K562 (cell line): ENCODE measurements around the gene DHDDS. TPM values are rescaled to one million over a fixed set of nuclear protein-coding genes. Genes with fewer than 3 reads are reported as not detected.

Experiments used
- ARID3A ChIP-seq: IDR thresholded peaks from 2 replicates; pipeline ENCODE4 v1.6.1; 2012; ENCODE audit warnings: low read depth, low read length, improper control_type of control experiment, borderline replicate concordance
- ARID4B ChIP-seq: sonication (generic); formaldehyde crosslinking; IDR thresholded peaks from 2 replicates; pipeline ENCODE4 v1.8.0; 2022; ENCODE audit warnings: mild to moderate bottlenecking, missing genetic modification reagents
- BRF1 ChIP-seq: IDR thresholded peaks from 3 replicates; pipeline ENCODE4 v1.6.1; 2011; ENCODE audit warnings: borderline replicate concordance, mild to moderate bottlenecking; ENCODE audit not compliant: insufficient read length; ENCODE audit errors: extremely low read depth
- CTCFL ChIP-seq: IDR thresholded peaks from 2 replicates; pipeline ENCODE4 v1.6.1; 2011; ENCODE audit warnings: borderline replicate concordance, low read depth, mild to moderate bottlenecking, moderate library complexity, low read length; ENCODE audit not compliant: insufficient read depth, poor library complexity, severe bottlenecking
- KAT2B ChIP-seq: IDR thresholded peaks from one replicate; pipeline ENCODE4 v1.6.1; 2012; ENCODE audit warnings: low read depth, mild to moderate bottlenecking, control low read depth, inconsistent platforms, low read length, moderate library complexity
- MLX ChIP-seq, 2 experiments: fragments of 450-650 bp in 1 of 2; sonication (generic) in 1 of 2; formaldehyde crosslinking; conservative IDR thresholded peaks; 2 replicates each; pipeline versions ENCODE4 v1.4.0 to v1.8.1; 2020 to 2022; ENCODE audit warnings: mild to moderate bottlenecking in 1 of 2, missing genetic modification reagents in 1 of 2
- NFE2L1 ChIP-seq: fragments of 450-650 bp; IDR thresholded peaks from 2 replicates; pipeline ENCODE4 v1.6.1; 2016; ENCODE audit warnings: missing genetic modification characterization, low read depth, mild to moderate bottlenecking, missing compliant biosample characterization, moderate library complexity, borderline replicate concordance
- NFIX ChIP-seq: fragments of 250-450 bp; sonication (Bioruptor Pico); IDR thresholded peaks from 2 replicates; pipeline ENCODE4 v1.4.0; 2020; ENCODE audit warnings: low read depth, mild to moderate bottlenecking, moderate library complexity
- RHOXF2B ChIP-seq: fragments of 250-450 bp; sonication (Bioruptor Pico); conservative IDR thresholded peaks from 2 replicates; pipeline ENCODE4 v1.5.1; 2021
- RUNX1 ChIP-seq: sonication (generic); IDR thresholded peaks from 2 replicates; pipeline ENCODE4 v1.6.1; 2016; ENCODE audit warnings: antibody characterized with exemption, low read depth
- SREBF1 ChIP-seq: fragments of 150-350 bp; IDR thresholded peaks from 2 replicates; pipeline ENCODE4 v1.6.1; 2014; ENCODE audit warnings: antibody characterized with exemption, low read depth, low read length, borderline replicate concordance
- TCFL5 ChIP-seq: fragments of 250-450 bp; sonication (Bioruptor Pico); conservative IDR thresholded peaks from 2 replicates; pipeline ENCODE4 v1.6.1; 2021; ENCODE audit warnings: mild to moderate bottlenecking, moderate library complexity, matching md5 sums
- TFAP4 ChIP-seq: sonication (generic); formaldehyde crosslinking; IDR thresholded peaks from 2 replicates; pipeline ENCODE4 v1.8.0; 2022; ENCODE audit warnings: missing genetic modification reagents, mild to moderate bottlenecking, moderate library complexity, borderline replicate concordance
- polyA plus RNA-seq, 8 experiments: library from polyadenylated mRNA; depleted of rRNA in 4 of 8; stranded (reverse) in 5 of 8; unstranded in 3 of 8; fragments of >200 nt; fragmentation: Nextera tagmentation in 2 of 8; fragmentation: Illumina TruSeq in 1 of 8; extraction: Ambion mirVana in 2 of 8; extraction: Trizol in 1 of 8; gene quantifications; 2 replicates each; pipeline versions ENCODE4 v1.2.1 to v1.2.3, GENCODE V29; 2011 to 2014; ENCODE audit warnings: inconsistent platforms in 1 of 8, missing spikeins in 1 of 8
- total RNA-seq, 7 experiments: library from RNA; depleted of rRNA in 6 of 7; stranded (reverse); fragments of >200 nt in 6 of 7; fragmentation: Illumina TruSeq in 2 of 7; extraction: Trizol in 2 of 7; gene quantifications; 2 replicates each; pipeline versions ENCODE4 v1.2.1 to v1.2.3, GENCODE V29; 2011 to 2021; ENCODE audit warnings: low replicate concordance in 1 of 7

Gene DHDDS
- total and polyA plus RNA-seq, 9 of the 15 experiments (the other 6 are each of a cell fraction or from before 2014, with no cell fraction given) = 33.3 to 55.0 (median 44.3) TPM

GRCh38 chr1:26472320-26472900 is 40.3 kb downstream of the DHDDS start, which contains the start of gene HMGN2 (continued):
- TF ChIP-seq CTCFL (no peak), ARID3A (0 out of 2 replicates have a peak, but pooled peaks have one; percentile 6), NFE2L1 (tag) (no peak), RUNX1 (no peak), ARID4B (CRISPR knock-in tag) (no peak), KAT2B (no peak), TCFL5 (CRISPR knock-in tag) (no peak), TFAP4 (no peak; the same call in 1 of the 2 replicates), BRF1 (no peak), SREBF1 (no peak), NFIX (no peak), MLX (CRISPR knock-in tag; conservative IDR thresholded peaks at IDR 0.05) (peak in 1 of 2 experiments; percentile 71; a peak in 1 of 4 replicates), RHOXF2B (no peak)
